ENCODE measurements around the gene ABCD1.
"Not testable (repeated sequence)": the region's sequence is repeated elsewhere in the genome, so short reads cannot be mapped to it uniquely, and the experiment has no call there.

The ABCD1 gene

DNA sequence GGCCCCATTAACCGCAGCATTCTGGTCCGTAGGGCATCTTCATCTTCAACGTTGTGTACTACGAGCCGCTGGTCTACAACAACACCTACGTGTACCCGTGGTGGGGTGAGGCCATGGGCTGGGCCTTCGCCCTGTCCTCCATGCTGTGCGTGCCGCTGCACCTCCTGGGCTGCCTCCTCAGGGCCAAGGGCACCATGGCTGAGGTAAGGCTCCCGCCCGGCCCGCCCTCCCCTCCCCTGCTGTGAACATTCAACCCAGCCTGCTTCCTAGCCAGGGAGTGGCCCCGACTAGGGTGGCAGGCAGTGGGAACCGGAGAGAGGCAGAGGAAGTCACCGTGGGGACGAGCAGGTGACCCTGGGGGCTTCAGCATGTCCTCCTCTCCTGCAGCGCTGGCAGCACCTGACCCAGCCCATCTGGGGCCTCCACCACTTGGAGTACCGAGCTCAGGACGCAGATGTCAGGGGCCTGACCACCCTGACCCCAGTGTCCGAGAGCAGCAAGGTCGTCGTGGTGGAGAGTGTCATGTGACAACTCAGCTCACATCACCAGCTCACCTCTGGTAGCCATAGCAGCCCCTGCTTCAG lies 29.9 kb upstream of the ABCD1 start:
- DNase-seq = no peak

DNA sequence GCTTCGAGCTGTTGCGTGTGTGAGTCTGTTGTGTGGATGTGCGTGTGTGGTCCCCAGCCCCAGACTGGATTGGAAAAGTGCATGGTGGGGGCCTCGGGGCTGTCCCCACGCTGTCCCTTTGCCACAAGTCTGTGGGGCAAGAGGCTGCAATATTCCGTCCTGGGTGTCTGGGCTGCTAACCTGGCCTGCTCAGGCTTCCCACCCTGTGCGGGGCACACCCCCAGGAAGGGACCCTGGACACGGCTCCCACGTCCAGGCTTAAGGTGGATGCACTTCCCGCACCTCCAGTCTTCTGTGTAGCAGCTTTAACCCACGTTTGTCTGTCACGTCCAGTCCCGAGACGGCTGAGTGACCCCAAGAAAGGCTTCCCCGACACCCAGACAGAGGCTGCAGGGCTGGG lies 28.6 kb upstream of the ABCD1 start:
- DNase-seq = no peak

DNA sequence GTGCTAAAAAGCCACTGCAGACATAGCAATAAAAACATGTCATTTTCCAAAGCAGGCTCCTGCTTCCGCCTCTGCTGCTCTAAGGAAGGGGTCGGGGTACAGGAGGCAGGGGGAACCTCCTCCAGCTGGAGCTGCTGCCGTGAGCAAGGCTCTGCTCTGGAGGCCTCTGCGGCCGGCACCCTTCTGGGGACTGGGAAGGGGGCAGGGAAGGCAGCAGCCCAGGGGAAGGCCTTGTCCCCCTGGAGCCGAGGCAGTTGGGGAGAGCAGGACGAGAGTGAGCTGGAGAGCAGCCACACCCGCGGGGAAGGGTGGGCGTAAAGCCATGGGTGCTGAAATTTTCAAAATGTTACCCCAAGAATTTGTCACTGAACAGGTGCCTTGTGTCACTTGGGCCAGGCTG lies 28.1 kb upstream of the ABCD1 start:
- DNase-seq = not testable (repeated sequence)

DNA sequence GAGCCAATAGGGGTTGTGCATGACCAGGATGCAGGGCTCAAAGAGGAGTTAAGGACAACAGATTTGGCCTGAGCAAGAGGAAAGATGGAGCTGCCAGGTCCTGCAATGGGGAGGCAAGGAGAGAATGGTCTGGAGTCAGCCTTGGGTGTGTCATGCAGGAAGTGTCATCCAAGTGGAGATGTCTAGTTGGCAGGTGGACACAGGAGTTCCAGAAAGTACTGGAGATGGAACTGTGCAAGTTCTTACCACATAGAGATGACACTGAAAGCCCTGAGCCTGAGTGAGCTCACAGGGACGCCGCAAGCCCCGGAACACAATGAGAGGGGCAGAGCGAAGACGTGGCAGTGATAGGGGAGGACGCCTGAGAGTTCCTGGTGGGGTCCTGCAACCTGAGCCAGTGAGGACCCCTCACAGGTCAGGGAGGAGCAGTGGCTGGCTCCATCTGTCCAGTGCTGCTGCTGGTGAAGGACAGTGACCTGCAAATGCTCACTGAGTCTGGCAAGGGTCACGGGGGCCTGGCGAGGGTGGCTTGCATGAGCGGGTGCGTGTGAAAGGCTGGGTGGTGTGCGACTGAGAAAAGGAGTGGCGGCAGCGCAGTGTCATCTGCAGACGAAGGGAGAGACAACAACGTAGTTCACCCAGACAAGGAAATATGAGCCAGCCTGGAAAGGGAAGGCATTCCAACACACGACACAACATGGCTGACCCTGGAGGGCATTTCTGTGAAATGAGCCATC lies 27.5 kb upstream of the ABCD1 start:
- not testable (repeated sequence) for DNase-seq

DNA sequence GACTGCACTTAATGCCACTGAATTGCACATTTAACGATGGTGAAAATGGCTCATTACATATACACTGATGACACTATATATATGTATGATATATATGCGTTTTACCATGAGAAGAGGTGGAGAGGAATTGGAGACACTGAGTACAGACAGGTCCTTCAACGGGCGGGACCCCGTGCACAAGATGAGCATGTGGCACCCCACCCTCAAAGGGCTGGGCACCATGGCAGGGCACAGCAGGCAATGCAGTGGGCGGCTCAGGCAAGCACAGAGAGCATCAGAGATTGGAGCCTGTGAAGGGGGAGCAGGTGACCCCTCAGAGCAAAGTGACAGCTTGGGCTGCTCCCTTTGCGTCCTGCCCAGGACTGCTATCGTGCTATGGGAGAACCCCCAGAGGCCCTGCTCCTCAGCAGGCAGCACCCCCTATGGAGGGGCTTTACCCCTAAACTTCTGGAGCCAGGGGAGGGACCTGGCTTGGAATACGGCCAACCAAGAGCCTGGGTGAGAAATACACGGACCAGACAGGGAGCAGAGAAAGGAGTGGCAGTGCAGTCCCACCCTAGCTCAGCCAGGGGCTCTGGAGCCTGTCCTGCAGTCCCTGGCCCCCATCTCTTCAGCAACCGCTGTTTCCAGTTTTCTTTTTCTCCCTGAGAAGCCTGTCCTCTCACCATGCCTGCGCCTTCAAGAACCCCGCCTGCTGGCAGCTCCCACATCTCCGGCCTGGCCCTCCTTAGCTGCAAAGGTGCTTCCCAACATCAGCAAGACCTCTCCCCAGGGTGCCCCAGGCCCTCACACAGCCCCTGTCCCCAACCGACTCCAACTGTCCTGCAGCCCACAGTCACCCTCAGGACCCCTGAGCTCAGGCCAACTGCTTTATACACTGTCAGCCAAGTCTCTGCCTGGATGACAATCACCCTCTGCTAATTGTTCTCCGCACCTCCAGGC lies 26.5 kb upstream of the ABCD1 start:
- DNase-seq = no peak

DNA sequence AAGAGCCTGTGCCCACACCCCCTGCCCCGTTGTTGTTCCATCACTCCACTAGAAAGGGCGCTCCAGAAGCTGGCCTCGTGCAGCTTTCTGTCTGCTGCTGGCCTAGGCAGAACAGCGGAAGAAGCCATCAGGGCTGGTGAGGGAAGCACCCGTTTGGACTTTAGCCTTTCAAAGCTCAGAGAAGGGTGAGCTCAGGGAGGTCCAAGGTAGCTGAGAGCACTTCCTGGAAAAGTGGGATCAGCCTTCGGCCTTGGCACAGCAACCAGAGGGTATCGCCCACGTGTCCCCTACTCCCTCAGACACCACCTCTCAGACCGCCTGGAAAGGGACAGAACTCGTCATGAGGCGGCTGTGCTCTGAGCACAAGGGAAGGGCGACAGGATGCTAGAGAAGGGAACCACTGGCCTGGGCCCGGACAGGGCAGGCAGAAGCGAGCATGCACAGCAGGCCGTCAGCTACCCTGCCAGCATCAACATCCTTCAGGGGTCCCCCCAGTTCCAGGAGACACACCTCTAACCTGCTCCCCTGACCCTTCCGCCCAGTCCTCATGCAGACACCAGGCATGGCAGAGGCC lies 25.4 kb upstream of the ABCD1 start:
- DNase-seq = not testable (repeated sequence)

DNA sequence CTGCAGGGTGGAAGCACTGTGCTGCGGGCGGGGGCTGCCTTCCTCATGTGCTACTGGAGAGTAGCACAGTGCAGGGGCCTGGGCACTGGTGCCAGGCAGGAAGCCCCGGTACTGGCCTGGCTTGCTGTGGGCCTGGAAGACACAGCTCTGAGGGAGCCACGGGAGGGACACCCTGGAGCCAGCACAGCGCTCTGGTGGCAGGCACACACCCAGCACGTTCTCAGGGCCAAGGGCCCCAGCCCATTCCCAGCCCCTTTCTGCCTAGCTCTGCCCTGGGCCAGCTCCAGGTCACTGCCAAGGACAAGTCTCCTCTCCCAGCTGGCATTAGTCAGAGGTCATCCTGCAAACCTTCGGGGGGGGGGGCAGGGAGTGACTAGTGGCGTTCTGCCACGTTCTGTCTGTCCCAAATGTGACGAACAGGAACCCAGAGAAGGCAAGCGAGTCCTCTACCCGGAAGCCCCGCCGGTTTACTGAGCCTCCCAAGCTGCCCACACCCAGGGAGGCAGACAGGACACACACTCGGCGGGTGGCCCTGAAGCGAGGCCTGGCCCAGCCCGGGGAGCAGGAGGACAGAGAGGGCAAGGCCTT lies 24.8 kb upstream of the ABCD1 start:
- DNase-seq = not testable (repeated sequence)

DNA sequence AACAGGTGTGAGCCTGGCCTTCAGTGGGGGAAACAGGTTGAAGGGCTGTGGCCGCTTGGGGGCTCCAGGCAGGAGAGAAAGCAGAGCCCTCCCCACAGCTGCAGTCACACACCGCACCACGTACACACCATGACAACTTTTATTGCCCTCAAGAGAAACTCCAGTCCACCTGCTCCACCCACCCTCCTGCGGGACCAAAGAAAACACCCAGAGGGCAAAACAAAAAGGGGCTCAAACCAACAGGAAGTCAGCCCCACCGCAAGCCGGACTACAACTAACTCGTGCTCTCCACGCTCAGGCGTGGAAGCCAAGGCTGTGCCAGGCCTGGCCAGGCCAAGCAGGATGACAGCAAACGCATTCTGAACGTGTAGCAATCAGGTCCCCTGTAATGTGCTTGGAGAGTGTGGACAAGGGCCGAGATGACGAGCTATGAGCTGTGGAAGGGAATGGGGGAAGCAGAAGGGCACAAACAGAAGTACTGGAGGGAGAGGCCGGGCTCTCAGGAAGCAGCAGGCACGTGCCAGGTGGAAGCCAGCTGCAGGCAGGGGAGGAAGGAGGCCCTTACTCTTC lies 24.2 kb upstream of the ABCD1 start:
- no peak for DNase-seq

DNA sequence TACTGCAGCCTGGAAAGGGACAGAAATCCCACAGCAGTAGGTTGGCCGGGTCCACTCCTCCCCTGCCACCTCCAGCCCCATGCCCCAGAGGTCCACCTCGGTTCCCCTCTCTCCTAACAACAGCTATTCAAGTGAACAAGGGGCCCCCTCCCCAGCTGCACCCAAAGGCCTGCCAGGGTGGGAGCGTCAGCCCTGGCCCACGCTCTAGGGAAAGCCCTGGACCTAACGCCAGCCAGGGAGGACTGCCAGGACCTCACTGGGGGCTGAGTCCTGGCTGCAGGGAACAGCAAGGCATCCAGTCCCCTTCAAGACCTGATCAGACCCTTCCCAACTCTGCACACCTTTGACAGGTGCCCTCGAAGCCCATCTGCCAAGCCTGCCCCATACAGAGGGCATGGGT lies 23.7 kb upstream of the ABCD1 start:
- DNase-seq = no peak

DNA sequence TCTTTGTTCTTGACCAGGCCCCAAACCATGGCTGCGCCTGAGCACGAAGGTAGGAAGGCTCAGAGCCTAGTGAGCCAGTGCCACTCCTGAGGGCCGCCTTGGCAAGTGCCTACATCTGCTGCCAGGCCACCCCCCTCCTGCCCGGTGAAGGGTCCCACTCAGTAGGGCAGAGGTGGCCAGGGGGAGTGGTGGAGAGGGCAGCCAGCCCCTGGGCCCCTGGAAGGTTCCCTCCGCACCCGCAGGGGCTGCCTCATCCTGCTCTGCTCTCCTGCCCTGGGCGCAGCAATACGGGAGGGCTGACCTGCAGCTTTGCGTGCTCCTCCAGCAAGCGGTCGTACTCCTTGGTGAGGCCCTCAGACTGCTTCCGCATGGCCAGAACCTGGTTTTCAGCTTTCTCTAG lies 22.9 kb upstream of the ABCD1 start:
- DNase-seq = no peak

DNA sequence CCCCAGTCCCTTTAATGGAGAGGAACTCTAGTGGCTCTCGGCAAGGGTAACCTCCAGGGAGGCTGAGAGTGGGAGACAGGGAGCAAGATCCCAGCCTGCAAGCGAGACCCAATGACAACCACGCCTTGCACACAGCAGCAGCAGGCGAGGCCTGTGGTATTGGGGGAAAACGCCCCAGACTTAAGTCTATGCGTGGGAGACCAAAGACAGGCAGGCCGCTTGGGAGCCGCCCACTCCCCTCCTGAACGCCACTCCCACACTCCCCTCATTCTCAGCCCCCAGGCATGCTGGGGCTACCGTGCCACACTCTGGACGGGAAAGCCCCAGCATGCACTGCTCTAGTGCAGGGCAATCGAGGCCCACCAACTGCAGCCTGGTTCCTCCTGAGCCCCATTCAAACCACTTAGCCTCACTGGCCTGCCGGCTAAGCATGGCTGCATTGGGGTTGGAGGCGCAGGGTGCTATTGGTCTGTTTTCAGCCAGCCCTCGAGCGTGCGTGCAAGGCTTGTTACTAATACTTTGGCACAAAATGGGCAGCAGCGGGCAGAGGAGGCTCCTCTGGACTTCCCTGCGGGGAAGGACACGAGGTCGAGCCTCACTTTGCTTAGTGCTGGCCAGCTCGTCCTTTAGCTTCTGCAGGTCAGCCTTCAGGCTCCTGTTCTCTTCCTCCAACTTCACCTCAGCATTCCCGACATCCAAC lies 22.2 kb upstream of the ABCD1 start:
- DNase-seq = no peak

DNA sequence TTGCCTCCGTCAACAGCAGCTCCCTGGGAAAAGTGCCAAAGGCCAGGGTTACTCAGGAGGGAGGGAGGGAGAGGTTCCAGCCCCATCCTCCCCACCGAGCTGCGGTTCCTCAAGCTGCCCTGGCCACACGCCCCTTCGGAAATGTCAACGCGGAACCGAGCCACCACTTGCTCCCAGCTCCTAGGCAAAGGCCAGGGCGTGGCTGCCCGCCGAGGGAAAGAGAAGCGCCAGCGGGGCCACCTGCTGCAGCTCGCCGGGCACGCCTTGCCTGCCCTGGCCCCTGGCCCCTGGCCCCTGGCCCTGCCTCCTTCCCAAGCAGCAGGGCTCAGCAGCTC lies 21.7 kb upstream of the ABCD1 start:
- DNase-seq = no peak

DNA sequence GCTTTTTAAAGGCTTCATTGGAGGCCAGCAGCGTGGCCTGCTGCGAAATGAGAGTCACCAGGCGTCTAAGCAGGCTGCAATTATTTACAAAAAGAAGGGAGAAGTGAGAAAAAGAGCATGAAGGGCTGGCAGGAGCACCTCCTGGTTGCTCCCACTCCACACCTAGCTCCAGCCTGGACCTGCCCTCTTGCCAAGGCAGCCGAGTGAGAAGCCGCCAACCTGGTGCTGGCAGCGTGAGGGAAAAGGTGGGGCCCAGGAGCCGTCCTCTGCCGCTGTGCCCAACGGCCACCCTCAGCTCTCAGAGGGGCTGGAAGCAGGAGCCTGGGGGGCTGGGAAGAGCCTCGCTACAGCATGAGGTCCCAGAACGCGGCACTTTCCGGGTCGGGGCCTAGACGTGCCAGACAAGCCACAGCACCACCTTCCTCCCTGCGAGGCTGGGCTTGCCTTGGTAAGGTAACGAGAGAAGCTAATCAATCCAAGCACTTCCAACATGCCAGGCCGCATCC lies 20.6 kb upstream of the ABCD1 start:
- DNase-seq = no peak

DNA sequence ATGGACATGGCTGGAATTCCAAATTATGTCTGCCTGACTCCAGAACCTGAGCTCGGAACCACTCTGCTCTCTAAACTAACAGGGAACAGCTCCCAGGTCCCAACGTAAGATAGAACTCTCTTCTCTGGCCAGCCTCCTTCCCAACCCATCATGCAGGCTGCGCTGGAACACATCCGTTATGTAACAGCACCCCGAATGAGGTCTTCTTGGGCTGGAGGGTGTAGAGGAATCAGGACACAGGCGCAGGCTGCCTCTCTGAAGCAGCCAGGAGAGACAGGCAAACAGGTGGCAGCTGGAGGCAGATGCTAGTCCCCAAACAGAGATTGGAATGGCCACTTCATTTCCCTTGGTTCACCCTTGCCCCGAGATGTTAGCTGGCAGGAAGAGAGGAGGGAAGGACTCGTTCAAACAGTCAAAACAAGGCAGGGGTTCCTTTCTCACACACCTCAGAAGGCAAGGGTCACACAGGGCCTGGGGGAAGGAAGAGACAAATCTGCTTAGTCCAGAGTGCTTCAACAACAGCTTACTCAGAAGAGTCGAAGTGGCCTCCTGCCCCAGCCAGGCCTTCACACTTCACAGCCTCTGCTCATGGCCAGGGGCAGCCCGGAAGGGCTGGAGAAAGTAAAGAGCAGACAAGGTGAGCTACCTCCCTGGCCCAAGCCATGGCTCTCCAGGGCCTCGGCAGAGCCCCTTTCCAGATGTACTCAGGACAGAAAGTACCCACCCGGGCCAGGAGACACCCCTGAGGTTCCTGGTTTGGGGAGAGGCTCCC lies 19.8 kb upstream of the ABCD1 start:
- DNase-seq = not testable (repeated sequence)

DNA sequence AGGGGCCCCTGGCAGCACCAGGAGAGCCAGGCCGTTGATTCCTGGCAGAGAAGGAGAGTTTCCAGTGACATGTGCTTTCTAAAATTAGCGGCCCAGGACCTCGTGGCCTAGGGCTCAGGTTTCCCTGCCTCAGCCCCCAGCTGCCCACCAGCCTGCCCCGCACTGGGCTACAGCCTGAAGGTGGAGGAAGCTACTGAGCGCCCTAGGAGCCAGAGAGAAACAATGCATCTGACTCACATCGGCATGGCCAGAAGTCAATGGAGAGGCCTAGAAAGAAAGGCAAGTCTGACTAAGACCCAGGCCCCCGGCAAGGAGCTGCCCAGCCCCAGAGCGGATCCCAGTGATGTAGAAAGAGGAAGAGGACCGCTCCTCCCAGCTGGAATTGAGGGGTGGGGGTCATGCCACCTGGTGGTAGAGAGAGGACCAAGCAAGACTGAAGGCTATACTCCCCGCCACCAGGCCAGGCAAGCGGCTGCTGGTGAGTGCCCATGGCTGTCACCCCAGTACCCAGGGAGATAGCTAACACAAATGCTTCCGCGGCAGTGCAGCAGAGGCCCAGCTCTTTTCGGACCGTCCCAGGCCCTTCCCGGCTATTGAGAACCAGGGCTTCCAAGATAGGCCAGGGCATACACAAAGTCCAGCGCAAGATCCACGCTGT lies 19.1 kb upstream of the ABCD1 start:
- DNase-seq = not testable (repeated sequence)

DNA sequence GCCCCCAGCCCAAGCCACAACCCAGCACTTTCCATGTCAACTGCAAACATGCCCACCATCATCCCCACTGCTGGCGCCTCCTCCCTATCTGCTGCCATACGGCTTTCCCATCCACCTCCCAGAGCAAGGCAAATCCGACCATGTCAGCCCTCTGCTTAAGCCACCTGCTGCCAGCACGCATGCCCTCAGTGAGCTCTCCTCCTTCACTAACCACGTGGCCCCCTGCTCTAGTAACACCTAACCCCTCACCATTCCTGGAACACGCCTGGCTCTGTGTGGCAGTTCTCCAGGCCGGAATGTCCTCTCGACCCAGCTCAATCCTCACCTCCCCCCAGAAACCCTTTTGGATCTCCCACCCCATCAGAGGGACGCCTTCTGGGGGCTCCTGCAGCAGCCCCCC lies 17.9 kb upstream of the ABCD1 start:
- no peak for DNase-seq

DNA sequence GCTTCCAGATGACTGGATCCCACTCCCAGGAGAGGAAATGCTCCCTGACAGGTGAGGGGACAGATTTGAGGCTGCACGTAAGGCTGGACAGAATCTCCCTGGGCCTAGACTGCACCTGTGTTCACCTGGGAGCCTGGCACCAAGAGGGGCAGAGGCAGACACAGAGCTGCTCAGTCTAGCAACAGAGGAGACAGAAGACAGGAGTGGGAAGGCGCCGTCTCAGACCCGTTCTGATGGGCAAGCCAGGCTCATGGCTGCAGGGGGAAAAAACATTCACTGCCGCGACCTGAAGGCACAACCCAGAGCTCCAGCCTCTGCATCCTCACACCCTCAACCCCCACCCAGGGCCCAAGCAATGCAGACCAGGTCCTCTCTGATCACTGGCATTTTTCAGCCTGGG lies 17.2 kb upstream of the ABCD1 start:
- no peak for DNase-seq

DNA sequence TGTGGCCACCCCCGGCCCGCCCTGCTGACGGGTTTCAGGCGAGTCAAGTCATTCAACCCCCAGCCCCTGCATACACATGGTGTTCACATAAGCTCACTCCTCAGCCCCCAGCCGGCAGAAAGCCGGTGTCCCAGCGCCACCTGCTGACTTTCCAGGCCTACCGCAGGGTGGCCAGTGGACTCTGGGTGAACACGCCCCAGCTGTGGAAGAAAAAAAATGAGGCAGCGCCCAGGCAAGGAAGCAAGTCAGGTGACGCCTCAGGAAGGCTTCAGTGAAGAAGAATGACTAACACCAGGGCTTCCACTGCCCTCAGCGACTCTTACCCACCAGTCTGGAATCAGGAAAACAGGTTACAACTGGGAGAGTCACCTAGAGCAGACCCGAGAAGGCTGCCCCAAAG lies 16.2 kb upstream of the ABCD1 start:
- no peak for DNase-seq

DNA sequence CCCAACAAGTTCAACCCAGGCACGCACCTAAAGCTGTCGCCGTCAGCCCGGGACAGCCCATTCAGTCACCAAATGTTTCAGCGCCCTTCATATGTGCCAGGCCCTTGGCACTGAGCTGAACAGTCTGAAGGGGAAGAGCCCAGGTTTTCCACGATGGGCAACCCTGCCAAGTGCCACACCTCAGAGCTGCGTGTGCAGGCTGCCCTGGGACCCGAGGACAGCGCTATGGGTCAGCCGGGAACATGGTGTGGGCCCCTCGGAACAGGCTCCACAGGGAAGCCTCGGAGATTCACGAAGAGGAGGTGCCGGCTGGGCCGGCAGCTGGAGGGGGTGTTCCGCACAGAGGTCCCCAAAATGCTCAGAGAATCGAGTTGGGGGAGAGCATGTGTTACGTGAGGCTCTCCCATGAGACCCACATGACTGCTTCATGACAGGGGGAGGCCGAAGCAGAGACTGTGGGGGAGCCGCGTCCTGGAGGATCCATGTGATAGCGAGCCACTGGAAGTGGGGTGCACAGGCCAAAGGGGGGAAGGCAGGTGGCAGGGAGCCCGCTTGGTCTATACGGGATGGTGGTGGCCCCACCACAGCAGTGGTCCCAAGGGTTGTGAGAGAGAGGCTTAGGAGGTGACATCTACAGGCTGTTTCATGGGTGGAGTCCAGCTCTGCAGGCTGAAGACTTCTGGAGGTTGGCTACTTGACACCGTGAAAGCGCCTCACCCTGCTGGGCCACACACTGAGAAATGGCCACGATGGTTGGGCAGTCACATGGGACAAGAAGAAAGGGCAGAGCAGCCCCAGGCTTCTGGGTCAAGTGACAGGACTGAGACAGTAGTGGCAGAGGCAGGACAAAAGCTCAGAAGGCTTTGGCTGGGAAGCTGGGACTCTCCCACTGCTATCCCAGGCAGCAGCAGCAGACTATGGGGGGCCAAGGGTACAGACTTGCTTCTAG lies 14.7 kb upstream of the ABCD1 start:
- DNase-seq = no peak
